Measurements from ENCODE around the gene ACAA2.

Gene ACAA2

GRCh38 chr18:49833814-49834213 lies 20.5 kb upstream of the ACAA2 start:
- DNase-seq (ENCODE audit: low read depth in 1 of 2, low spot score in 1 of 2) = no peak
- no peak for TF ChIP-seq CTCF (IDR thresholded peaks at IDR 0.05; ENCODE audit: insufficient read depth, low read length)
- no peak for TF ChIP-seq POLR2AphosphoS5 (IDR thresholded peaks at IDR 0.05; ENCODE audit: low read depth)
- TF ChIP-seq SPI1 (IDR thresholded peaks at IDR 0.05; ENCODE audit: borderline replicate concordance, low read depth) = no peak
- no peak for TF ChIP-seq GABPA (IDR thresholded peaks at IDR 0.05; ENCODE audit: low read depth)
- no peak for TF ChIP-seq REST (IDR thresholded peaks at IDR 0.05; ENCODE audit: insufficient replicate concordance, low read depth)
- Histone ChIP-seq H3K4me3 (replicated peaks; ENCODE audit: insufficient read depth, low read length) (no peak overlapping the region), H3K27me3 (ENCODE audit: insufficient read depth, poor library complexity, severe bottlenecking) (peaks cover 12% of the 10 kb centered on the region), H3K27ac (replicated peaks) (no peak overlapping the region)

GRCh38 chr18:49832221-49832647 lies 18.9 kb upstream of the ACAA2 start:
- TF ChIP-seq SPI1 (IDR thresholded peaks at IDR 0.05; ENCODE audit: borderline replicate concordance, low read depth) (no peak), POLR2AphosphoS5 (IDR thresholded peaks at IDR 0.05; ENCODE audit: low read depth) (no peak), GABPA (IDR thresholded peaks at IDR 0.05; ENCODE audit: low read depth) (no peak), CTCF (IDR thresholded peaks at IDR 0.05; ENCODE audit: insufficient read depth, low read length) (no peak), REST (IDR thresholded peaks at IDR 0.05; ENCODE audit: insufficient replicate concordance, low read depth) (no peak)
- Histone ChIP-seq H3K27ac (replicated peaks) (no peak overlapping the region), H3K27me3 (ENCODE audit: insufficient read depth, poor library complexity, severe bottlenecking) (peaks cover 17% of the 10 kb centered on the region)

GRCh38 chr18:49827996-49828395 lies 14.7 kb upstream of the ACAA2 start:
- no peak overlapping the region for H3K27ac ChIP-seq (replicated peaks)
- DNase-seq (ENCODE audit: low read depth in 1 of 2, low spot score in 1 of 2) = no peak
- H3K27me3 ChIP-seq (ENCODE audit: insufficient read depth, poor library complexity, severe bottlenecking) = peaks cover 15% of the 10 kb centered on the region
- TF ChIP-seq POLR2AphosphoS5 (IDR thresholded peaks at IDR 0.05; ENCODE audit: low read depth) (no peak), SPI1 (IDR thresholded peaks at IDR 0.05; ENCODE audit: borderline replicate concordance, low read depth) (no peak), CTCF (IDR thresholded peaks at IDR 0.05; ENCODE audit: insufficient read depth, low read length) (no peak), GABPA (IDR thresholded peaks at IDR 0.05; ENCODE audit: low read depth) (no peak), REST (IDR thresholded peaks at IDR 0.05; ENCODE audit: insufficient replicate concordance, low read depth) (no peak)
- no peak overlapping the region for H3K4me3 ChIP-seq (replicated peaks; ENCODE audit: insufficient read depth, low read length)

More at GRCh38 chr18:49832221-49832647, 18.9 kb upstream of the ACAA2 start:
- H3K4me3 ChIP-seq (replicated peaks; ENCODE audit: insufficient read depth, low read length) = no peak overlapping the region
- DNase-seq (ENCODE audit: low read depth in 1 of 2, low spot score in 1 of 2) = no peak
